NCI-H2196 (cell line): Measurements from ENCODE around the gene YES1.
"Not testable (repeated sequence)": the region's sequence is repeated elsewhere in the genome, so short reads cannot be mapped to it uniquely, and the experiment has no call there.

Source experiments
- DNase-seq: peaks from one replicate; lab custom pipeline; 2025; ENCODE audit not compliant: unreplicated experiment; lab: John Stamatoyannopoulos, UW

The YES1 gene

DNA sequence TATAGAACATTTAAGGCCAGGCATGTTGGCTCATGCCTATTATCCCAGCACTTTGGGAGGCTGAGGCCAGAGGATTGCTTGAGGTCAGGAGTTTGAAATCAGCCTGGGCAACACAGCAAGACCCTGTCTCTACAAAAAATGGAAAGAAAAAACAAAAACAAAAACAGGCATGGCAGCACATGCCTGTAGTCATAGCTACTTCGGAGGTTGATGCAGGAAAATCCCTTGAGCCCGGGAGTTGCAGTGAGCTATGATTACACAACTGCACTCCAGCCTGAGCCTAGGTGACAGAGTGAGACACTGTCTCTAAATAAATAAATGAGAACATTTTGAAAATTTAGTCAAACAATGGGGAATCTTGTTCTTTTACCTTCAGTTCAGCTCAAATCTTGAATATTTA is 12.1 kb upstream of the YES1 start:
- DNase-seq = no peak

DNA sequence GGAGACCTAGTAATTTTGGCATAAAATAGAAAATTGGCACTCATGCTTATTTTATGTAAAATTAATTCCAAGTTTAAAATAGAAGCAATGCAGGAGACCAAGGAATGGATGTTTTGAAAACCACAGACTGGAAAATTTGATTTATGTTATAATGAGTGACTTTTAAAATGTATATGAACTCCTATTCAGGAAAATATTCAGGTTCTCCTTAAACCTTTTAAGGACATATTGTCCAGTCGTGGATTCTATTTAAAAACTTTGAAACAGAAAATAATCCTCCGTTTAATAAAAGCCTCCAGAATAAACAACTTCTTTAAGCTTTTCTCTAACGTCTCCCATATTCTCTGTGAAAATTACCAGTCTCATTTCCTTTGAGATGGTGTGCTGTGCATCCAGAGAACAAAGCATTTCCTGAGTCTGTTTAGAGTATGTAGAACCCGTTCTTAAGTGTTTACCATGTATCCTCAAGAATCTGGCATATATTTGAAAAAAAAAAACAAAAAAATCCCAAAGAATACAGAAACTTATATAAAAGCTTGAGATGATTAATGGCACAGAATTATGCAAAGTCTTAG is 8.6 kb upstream of the YES1 start:
- DNase-seq = no peak

DNA sequence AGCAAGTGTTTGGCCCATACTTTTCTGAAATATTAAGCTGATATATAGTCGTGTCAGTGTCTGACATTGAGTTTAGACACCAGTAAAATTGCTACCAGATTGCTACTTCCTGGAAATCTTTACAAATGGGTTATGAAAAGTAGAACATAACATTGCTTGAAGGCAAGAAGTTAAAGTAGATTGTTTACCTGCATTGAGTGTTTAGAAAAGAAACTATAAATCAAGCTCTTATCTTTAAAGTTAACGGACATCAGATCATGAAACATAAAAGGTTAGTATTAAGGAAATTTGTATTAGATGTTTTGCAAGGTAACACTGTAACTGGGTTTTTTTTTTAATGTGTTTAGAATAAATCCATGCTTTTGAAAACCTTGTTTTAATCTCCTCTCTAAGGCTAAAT is 4.8 kb upstream of the YES1 start:
- DNase-seq = no peak

DNA sequence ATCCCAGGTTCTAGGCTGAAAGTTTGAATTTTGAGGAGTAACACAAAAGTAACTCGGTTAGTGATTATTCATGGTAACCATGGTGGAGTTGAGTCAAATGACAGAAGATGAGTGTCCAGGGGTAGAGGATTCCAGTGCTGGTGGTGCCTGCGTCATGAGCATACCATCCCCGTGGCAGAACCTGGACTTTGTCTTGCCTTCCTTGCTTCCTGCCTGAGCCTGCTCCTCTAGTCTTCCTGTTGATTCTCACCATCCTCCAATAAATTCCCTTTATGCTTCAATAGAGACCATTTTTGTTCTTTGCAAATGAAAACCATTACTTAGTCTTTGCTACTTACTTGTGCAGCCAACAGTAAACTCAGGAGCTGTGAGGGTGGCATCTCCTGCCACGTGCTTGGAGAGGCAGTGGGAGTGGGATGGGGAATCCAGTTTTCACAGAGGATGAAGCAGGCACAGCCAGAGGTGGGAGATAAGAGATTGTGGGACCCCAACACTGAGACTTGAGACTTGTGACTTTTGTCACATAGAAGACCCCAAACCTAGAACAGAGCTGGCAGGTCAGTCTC is 4.1 kb upstream of the YES1 start:
- DNase-seq = no peak

GRCh38 chr18:815353-815752 is 3.3 kb upstream of the YES1 start:
- DNase-seq = no peak

DNA sequence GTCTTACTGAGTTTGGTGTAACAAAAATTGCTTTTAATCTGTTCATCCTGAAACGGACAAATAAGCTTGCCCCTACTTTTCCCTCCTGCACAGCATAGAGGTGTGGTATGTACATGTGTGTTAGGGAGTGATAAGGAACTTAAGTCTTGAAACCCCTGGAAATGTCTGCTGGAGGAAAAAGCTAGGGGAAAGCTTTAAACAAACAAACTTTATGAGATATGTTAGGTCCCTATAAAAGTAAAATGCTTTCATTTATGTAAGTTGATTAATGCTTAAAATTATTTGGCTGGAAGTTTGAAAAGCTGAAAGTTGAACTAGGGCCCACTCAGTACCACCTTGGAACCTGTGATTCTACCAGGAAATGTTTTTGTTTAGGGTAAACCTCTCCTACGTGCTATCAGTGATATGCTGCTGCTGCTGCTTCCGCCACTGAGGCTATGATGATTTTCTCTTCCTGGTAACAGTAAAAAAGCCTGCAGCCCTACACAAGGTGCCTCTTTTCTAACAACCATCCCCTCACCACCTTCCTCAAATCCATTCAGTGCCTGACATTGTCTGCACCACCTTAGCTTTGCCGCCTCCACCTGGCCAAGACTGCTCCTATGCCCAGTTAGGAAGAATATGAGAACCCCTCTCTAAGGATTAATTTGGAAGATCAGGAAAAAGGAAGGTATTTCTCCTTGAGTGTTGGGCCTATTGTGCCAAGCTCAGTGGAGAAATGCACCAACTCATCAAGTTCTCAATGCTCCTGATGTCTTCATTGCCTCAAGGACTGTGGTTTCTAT is 2.5 kb upstream of the YES1 start:
- DNase-seq = no peak

DNA sequence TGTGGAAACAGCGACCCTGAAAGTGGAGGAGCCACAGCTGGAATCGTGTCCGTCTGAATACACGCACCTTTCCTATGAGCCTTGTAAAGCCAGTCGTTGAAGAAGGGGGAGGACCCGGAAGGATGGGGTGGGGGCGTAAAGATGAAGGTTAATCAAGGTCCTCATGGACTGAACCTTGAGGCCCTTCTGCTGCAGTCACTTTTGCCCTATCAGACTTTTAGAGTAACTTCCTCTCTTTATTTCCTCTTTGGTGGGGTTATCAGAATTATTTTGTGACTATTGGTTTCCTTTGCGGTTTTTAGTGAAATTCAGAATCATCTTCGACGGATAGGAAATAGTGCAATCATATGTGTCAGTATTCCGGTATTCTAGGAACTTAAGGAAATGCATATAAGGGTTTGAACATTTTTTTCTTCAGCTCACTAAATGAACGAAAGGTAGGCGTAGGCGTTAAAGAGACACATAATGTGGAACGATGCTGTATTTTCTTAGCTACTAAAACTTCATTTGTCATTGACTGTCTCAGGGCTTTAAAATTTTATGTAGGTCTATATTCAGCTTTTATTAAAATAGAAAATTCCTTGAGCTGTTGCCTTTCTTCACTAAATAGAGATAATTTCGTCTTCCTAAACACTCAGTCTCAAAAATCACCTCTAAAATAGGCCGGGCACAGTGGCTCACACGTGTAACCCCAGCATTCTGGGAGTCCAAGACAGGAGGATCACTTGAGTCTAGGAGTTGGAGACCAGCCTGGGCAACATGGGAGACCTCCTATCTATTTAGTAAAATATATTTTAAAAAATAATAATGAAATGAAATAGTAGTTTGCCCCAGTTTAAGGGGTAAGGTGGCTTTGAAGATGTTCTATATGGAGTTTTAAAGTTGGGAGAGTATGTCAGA is 1.4 kb upstream of the YES1 start:
- DNase-seq = no peak

DNA sequence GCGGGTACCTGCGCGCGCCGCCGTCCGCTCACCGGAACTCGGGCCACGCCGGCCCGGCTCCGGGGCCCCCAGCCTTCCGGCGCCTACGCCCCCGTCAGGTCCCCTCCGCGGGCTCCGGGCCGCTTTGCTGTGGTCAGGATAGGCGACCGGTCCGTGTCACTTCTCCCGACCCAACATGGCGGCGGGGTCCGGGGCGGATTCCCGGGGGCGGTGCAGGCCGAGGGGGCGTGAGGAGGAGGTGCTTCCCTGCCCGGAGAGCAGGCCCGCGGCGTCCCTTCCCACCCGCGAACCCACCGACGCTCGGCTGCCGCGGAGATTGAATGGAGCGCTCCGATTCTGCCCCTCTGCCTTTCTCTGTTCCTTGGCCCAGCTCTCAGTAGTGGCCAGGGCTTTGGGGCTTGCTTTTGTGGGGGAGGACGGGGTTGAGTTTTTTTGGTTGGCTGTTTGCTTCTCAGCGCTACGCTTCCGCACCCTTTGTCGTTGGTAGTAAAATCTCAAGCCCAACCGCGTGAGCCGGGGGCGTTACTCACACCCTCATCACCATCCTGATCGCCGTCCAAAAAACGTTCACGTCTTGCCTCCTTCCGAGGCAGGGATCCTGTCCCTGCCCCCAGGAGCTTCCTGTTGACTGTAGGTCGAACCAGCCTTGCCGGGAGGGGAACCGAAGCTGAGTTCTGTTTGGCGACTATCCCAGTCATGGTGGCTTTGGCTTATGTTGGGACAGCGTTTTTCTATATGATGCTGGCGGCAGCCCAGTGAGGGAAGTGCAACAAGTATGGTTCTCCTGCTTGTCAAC is 532 bp upstream of the YES1 start:
- DNase-seq = peak; percentile 91

DNA sequence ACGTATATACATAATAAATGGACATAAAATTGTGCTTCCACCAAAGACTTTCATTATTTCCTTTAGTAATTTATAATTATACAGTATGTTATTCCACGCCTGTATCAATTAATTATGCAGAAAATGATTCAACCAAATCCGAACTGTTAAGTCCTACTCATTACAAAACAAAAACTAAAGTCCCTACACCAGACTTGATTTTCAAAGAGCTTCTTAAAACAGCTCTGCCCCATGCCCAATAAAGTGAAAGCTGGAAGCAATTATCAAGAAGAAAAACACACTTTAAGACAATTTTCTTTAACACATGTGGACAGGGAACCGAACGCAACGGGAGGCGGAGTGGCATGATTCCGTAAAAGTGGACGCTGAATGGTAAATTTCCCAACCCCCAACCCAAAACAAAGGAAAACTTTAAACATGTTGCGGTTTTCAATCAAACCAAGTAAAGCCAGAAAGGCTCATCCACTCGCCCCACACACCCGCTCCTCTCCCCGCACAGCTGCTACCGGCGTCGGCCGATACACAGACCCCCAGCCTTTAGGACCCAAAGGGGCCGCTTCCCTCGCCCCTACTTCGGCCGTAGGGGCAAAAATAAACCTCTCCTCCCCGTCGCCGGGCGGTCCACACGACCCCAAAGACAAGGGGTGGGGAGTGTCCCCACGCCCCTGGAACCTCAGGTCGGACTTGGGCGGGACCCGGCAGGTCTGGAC is 705 bp downstream of the YES1 start:
- no peak for DNase-seq

- no peak for DNase-seq
Observed at GRCh38 chr18:809985-810642, 1.9 kb downstream of the YES1 start.

GRCh38 chr18:809228-809627 is 2.8 kb downstream of the YES1 start:
- DNase-seq = not testable (repeated sequence)

GRCh38 chr18:808502-808901 is 3.5 kb downstream of the YES1 start:
- DNase-seq = no peak

DNA sequence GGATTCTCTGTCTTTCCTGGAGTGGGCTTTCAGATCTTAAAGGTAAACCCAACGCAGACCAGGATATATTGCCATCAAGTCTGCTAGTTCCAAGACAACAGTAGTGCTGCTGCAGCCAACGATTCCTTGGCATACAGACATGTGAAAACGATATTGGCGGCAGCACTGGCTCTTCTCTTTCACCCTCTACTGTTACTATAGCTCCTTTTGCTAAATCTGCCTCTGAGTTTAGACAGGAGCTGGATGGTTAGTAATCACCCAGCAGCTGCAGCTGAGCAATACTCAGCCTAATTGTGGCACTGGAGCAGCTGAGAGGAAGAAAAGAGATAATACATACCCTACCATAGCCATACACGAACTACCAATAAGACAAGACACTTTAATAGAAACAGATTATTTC is 4.0 kb downstream of the YES1 start:
- DNase-seq = peak; percentile 59

GRCh38 chr18:805755-806110 is 6.3 kb downstream of the YES1 start:
- DNase-seq = no peak

DNA sequence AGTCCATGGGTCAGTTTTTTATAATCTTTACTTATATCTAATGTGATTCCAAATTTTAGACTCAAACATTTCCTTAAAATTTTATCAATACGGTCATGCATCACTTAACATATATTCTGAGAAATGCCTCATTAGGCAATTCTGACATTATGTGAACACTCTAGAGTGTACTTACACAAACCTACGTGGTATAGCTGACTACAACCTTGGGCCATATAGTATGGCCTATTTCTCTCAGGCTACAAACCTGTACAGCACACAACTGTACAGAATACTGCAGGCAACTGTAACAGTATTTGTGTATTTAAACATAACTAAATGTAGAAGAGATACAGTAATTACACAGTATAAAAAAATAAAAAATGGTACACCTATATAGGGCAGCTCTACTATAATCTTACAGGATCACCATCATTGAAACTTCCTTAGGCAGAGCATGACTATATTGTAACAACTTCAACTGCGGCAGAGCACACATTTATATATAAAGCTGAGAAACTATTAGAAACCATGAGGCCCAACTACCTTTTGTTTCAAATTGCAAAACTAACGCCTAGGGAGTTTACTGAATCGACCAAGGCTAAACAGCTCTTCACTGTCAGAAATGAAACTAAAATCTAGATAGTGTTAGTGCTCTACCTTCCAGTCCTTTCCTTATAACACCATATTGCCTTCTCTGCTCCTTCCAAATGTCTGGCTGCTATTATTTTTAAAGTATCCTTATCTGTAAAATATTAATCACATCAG is 6.9 kb downstream of the YES1 start:
- no peak for DNase-seq

DNA sequence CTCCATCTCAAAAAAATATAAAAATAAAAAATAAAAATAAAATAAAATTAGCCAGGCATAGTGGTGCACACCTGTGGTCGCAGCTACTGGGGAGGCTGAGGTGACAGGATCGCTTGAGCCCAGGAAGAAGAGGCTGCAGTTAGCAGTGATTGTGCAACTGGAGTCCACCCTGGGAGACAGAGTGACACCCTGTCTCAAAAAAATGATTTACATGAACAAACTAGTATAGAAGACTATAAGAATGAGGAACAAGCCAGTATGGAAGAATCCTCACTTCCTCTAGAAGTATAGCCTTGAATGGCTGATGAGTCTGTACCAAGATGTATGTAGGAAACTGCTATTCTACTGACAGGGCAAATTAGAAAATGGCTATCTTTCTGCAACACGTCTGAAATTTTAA is 10.9 kb downstream of the YES1 start:
- no peak for DNase-seq

GRCh38 chr18:799943-800342 is 12.1 kb downstream of the YES1 start:
- DNase-seq = no peak

- not testable (repeated sequence) for DNase-seq
Observed at GRCh38 chr18:795383-795782, 16.7 kb downstream of the YES1 start.

GRCh38 chr18:789397-789796 is 22.6 kb downstream of the YES1 start:
- no peak for DNase-seq
